Uterus (tissue), 2 donors: ENCODE data around the gene CMC4.

Experiments
- POLR2A ChIP-seq, 2 donors: fragments of 450-650 bp; IDR thresholded peaks; one replicate each; pipeline ENCODE4 v1.6.1; 2016; ENCODE audit warnings: antibody characterized with exemption in 2 of 2, mild to moderate bottlenecking in 1 of 2, moderate library complexity in 1 of 2
- TF ChIP-seq, protein P1 (sequence below), 4 experiments: fragments of 200-600 bp in 2 of 4; fragments of 450-650 bp in 2 of 4; sonication (generic) in 2 of 4; IDR thresholded peaks; one replicate each; pipeline ENCODE4 v1.5.1; 2016 to 2019; ENCODE audit warnings: antibody characterized with exemption in 4 of 4, mild to moderate bottlenecking in 2 of 4, moderate library complexity in 1 of 4

DNA sequence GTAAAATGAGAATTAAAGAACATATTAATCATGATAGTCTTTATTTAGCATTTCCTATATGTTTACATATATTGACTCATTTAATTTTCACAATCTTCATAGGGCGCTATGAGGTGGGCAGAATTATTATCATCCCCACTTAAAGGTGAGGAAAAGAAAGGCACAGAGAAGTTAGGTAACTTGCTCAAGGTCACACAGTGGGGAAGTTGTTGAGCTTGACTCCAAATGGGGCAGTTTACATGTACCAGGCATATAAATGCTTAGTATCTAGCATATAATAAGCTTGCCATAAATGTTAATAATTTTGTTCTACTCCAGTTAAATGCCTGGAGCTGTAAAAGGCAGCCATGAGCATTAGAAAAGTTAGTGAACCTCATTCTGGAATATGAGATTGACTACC, 1.5 kb downstream of the CMC4 start:
- TF ChIP-seq, protein P1, sequence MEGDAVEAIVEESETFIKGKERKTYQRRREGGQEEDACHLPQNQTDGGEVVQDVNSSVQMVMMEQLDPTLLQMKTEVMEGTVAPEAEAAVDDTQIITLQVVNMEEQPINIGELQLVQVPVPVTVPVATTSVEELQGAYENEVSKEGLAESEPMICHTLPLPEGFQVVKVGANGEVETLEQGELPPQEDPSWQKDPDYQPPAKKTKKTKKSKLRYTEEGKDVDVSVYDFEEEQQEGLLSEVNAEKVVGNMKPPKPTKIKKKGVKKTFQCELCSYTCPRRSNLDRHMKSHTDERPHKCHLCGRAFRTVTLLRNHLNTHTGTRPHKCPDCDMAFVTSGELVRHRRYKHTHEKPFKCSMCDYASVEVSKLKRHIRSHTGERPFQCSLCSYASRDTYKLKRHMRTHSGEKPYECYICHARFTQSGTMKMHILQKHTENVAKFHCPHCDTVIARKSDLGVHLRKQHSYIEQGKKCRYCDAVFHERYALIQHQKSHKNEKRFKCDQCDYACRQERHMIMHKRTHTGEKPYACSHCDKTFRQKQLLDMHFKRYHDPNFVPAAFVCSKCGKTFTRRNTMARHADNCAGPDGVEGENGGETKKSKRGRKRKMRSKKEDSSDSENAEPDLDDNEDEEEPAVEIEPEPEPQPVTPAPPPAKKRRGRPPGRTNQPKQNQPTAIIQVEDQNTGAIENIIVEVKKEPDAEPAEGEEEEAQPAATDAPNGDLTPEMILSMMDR (IDR thresholded peaks at IDR 0.05) = no peak
- TF ChIP-seq POLR2A (IDR thresholded peaks at IDR 0.05) = no peak
